H1 (cell line): Measurements from ENCODE around the gene CBARP. TPM values are rescaled to one million over a fixed set of nuclear protein-coding genes. Genes with fewer than 3 reads are reported as not detected.

Experiments
- GTF2F1 ChIP-seq: IDR thresholded peaks from 2 replicates; pipeline ENCODE4 v1.6.1; 2012; ENCODE audit warnings: low read depth, low read length, improper control_type of control experiment, borderline replicate concordance
- POU5F1 ChIP-seq: IDR thresholded peaks from 2 replicates; pipeline ENCODE4 v1.6.1; 2011; ENCODE audit warnings: low read depth, mild to moderate bottlenecking, low read length, moderate library complexity
- RFX5 ChIP-seq: IDR thresholded peaks from 2 replicates; pipeline ENCODE4 v1.6.1; 2011; ENCODE audit warnings: low read depth, low read length, improper control_type of control experiment, borderline replicate concordance
- SIRT6 ChIP-seq: IDR thresholded peaks from one replicate; pipeline ENCODE4 v1.7.1; 2012; ENCODE audit warnings: low read length, inconsistent platforms
- TBP ChIP-seq: IDR thresholded peaks from 2 replicates; pipeline ENCODE4 v1.6.1; 2011; ENCODE audit warnings: low read depth, low read length, improper control_type of control experiment
- polyA plus RNA-seq, 7 experiments: library from polyadenylated mRNA; depleted of rRNA in 3 of 7; stranded (reverse) in 5 of 7; unstranded in 2 of 7; fragments of >200 nt in 5 of 7; fragments of 200-250 nt in 2 of 7; gene quantifications; 1 replicate in 5 of 7; 2 replicates in 1 of 7; 4 replicates in 1 of 7; pipeline versions ENCODE4 v1.2.1 to v1.2.3, GENCODE V29; 2011 to 2013; ENCODE audit warnings: missing spikeins in 2 of 7, mixed read lengths in 2 of 7
- total RNA-seq: library from RNA; stranded (reverse); fragmentation: NEBNext Ultra II Directional; extraction: Animal tissue kit (Norgen Biotek cat#: 25700); gene quantifications from 2 replicates; pipeline ENCODE4 v1.2.1, GENCODE V29; 2021
- TF ChIP-seq, protein P1 (sequence below): IDR thresholded peaks from 2 replicates; pipeline ENCODE4 v1.6.1; 2012; ENCODE audit warnings: inconsistent platforms

Gene CBARP
- total and polyA plus RNA-seq, 2 of the 8 experiments (the other 6 are each of a cell fraction or from before 2014, with no cell fraction given), result 4.9 to 14.7 TPM

DNA sequence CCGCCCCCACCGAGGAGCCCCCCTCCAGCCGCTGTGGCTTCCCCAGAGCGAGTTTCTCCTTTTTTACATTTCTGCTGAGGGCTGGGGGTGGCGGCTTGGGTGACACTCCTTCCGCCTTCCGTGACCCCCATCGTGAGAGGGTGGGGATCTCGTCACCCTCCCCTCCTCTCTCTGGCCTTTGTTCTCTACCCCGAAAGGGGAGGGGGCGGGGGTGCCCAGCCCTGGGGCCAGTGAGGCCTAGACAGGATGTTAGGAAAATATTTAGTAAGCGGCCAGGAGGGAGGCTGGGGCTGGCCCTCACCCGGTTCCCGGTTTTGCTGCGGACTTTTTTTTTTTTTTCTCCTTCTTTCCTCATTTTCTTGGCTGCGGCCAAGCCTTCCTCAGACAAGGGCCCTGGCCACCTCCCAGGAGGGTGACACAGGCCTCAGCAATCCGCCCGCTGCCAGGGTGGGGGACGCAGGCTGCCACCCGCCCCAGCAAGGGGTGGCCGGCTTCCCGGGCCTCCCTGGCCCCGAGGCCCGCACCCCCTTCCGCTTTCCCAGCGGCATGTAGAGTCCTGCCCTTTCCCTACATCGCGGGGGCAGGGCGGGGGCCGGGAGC is 14.5 kb upstream of the CBARP start (continued):
- TF ChIP-seq POU5F1 (no peak), SIRT6 (no peak), TBP (no peak), RFX5 (no peak), GTF2F1 (no peak)
- TF ChIP-seq, protein P1, sequence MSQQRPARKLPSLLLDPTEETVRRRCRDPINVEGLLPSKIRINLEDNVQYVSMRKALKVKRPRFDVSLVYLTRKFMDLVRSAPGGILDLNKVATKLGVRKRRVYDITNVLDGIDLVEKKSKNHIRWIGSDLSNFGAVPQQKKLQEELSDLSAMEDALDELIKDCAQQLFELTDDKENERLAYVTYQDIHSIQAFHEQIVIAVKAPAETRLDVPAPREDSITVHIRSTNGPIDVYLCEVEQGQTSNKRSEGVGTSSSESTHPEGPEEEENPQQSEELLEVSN, result no peak
